Measurements from ENCODE around the gene MINDY4B.

DNA sequence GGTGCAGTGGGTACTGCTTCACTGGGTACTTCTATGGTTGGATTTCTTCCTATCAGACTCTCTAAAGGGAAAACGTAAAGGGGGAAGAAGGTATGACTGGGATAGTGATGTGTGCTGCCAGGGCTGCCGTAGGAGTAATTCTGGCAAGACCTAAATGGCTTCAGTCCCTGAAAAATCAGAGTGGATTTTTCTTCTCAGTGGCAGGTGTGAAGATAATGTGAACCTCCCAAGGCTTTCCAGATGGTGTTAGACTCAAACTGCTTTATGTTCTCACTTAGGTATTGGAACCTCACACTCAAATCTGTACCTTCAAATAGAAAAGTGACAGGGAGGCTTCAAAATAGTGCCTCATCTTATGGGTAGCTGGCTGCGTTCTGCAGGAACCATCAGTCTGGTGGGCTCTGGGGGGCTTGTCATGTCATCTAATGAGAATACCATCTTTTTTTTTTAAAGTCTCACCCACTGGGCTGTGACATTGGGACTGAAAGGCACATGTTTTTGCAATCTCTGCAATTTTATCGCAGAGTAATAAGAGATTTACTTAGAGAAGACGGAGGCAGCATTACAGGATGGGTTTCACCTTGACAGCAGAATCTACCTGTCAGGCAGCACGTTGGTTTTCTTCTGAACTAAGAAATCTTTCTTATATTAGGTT lies 28.5 kb downstream of the MINDY4B start:
- TF ChIP-seq, protein P1, sequence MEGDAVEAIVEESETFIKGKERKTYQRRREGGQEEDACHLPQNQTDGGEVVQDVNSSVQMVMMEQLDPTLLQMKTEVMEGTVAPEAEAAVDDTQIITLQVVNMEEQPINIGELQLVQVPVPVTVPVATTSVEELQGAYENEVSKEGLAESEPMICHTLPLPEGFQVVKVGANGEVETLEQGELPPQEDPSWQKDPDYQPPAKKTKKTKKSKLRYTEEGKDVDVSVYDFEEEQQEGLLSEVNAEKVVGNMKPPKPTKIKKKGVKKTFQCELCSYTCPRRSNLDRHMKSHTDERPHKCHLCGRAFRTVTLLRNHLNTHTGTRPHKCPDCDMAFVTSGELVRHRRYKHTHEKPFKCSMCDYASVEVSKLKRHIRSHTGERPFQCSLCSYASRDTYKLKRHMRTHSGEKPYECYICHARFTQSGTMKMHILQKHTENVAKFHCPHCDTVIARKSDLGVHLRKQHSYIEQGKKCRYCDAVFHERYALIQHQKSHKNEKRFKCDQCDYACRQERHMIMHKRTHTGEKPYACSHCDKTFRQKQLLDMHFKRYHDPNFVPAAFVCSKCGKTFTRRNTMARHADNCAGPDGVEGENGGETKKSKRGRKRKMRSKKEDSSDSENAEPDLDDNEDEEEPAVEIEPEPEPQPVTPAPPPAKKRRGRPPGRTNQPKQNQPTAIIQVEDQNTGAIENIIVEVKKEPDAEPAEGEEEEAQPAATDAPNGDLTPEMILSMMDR (IDR thresholded peaks at IDR 0.05; ENCODE audit: low read length) = no peak
- no peak for TF ChIP-seq EZH2 (IDR thresholded peaks at IDR 0.05; ENCODE audit: borderline replicate concordance, low read length)
